KMS-11 (cell line): Measurements from ENCODE around the gene MYH11.

ENCODE experiments used
- H2AFZ ChIP-seq: fragments of 200-600 bp; sonication (generic); 2 replicates; pipeline ENCODE4 v1.6.1; 2016; ENCODE audit warnings: antibody characterized with exemption, mixed run types, low read depth
- H3K27ac ChIP-seq: fragments of 200-600 bp; sonication (generic); 2 replicates; pipeline ENCODE4 v1.6.1; 2016; ENCODE audit warnings: mild to moderate bottlenecking, mixed run types
- H3K27me3 ChIP-seq: fragments of 200-600 bp; sonication (generic); 2 replicates; pipeline ENCODE4 v1.6.1; 2017; ENCODE audit warnings: mild to moderate bottlenecking, low read depth, mixed run types, moderate library complexity; ENCODE audit not compliant: insufficient read depth
- H3K36me3 ChIP-seq: fragments of 200-600 bp; sonication (generic); 2 replicates; pipeline ENCODE4 v1.6.1; 2017; ENCODE audit warnings: mild to moderate bottlenecking, mixed run types; ENCODE audit not compliant: insufficient read depth
- H3K4me1 ChIP-seq: fragments of 200-600 bp; sonication (generic); 2 replicates; pipeline ENCODE4 v1.6.1; 2016; ENCODE audit warnings: mild to moderate bottlenecking, low read depth, mixed run types; ENCODE audit not compliant: poor library complexity, severe bottlenecking
- H3K4me2 ChIP-seq: fragments of 200-600 bp; sonication (generic); 2 replicates; pipeline ENCODE4 v1.7.0; 2016; ENCODE audit warnings: mild to moderate bottlenecking, mixed run types
- H3K4me3 ChIP-seq: fragments of 200-600 bp; sonication (generic); IDR thresholded peaks from 2 replicates; pipeline ENCODE4 v1.6.1; 2017; ENCODE audit warnings: low read depth, low read length, mixed read lengths; ENCODE audit not compliant: insufficient read depth
- H3K79me2 ChIP-seq: fragments of 200-600 bp; sonication (generic); 2 replicates; pipeline ENCODE4 v1.6.1; 2016; ENCODE audit warnings: low read depth, mixed run types; ENCODE audit not compliant: insufficient read depth
- H3K9ac ChIP-seq: fragments of 200-600 bp; sonication (generic); 2 replicates; pipeline ENCODE4 v1.6.1; 2016; ENCODE audit warnings: mild to moderate bottlenecking, mixed run types
- H4K20me1 ChIP-seq: fragments of 200-600 bp; sonication (generic); 2 replicates; pipeline ENCODE4 v1.6.1; 2016; ENCODE audit warnings: mild to moderate bottlenecking, mixed run types; ENCODE audit not compliant: insufficient read depth
- TF ChIP-seq, protein P1 (sequence below): fragments of 200-600 bp; sonication (generic); conservative IDR thresholded peaks from 2 replicates; pipeline ENCODE4 v1.6.1; 2017; ENCODE audit warnings: low read depth, mild to moderate bottlenecking, antibody characterized with exemption, low read length, moderate library complexity, mixed read lengths

Gene MYH11

DNA sequence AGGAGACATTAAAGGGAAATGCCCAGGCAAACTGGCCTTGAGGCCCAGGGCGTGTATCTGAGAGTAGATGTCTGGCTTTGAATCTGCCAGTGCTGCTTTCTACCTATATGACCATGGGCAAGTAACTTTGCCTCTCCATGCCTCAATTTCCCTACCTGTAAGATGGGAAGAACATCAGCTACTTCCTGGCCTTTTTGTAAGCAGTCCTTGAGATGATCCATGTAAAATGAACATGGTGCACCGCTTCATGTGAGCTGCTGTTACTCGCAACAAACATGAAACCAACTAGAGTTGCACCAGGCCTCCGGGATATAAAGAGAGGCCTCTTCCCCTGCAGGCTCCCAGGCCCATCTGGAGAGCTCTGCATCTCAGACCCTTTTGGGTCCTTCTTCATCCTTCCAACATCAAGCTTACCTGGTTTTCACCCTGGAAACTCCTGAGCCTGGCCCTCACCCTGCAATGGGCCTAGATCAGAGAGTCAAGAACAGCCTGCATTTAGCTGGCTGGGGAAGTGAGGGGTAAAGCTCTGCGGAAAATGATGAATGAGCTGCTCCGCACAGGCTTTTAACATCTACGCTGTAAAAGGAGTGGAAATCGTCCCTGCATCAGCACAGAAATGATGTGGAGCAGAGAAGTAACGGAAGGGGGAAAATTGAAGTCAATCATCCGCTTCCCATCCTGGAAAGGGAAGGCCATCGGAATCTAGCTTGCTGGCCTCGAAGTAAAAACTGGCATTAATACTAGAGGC is 2.3 kb upstream of the MYH11 start:
- H3K79me2 ChIP-seq = no peaks in the 10 kb centered on the region

DNA sequence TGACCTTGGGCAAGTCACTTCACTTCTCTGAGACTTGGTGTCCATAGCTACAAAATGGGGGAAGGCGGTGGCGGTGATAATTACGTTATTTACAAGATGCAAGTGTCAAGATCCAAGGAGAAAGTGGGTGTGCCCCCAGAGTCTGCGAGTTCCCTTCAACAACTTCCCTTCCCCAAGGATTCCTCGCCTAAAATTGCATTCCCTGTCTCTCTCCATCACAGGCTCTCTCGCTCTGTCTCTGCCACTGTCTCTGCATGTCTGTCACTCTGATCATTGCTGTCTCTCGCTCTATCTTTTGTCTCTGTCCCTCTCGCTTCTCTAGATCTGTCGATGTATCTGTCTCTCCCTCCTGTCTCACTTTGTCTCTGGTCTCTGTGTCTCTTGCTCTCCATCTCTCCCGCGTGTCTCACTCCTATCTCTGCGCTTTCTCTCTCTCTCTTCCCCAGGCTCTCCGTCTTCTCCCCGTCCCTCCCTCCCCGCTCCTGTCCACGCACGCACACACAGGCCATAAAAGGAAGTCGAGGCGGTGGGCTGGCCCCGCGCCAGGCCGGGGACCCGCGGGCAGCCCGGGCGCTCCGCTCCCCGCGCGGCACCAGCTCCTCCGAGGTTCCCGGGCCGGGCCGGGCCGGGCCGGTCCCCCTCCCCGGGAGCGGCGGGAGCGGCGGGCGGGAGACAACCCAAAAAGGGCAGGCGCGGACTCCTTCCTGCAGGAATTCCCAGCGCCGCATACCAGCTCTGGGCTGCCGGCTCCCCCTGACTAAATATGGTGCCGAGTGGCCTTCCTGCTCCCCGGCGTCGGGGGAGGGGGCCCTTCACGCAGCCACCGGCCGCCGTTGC is 1.1 kb upstream of the MYH11 start:
- Histone ChIP-seq H3K36me3 (no peaks in the 10 kb centered on the region), H3K4me2 (no peak overlapping the region; the same call in 1 of the 2 replicates), H3K4me3 (no peak overlapping the region), H3K27me3 (peaks cover 16% of the 10 kb centered on the region; the same call in 1 of the 2 replicates), H3K4me1 (peaks cover 29% of the 10 kb centered on the region), H2AFZ (no peak overlapping the region), H3K9ac (no peak overlapping the region), H3K79me2 (no peaks in the 10 kb centered on the region), H3K27ac (no peak overlapping the region), H4K20me1 (no peaks in the 10 kb centered on the region)
- TF ChIP-seq, protein P1, sequence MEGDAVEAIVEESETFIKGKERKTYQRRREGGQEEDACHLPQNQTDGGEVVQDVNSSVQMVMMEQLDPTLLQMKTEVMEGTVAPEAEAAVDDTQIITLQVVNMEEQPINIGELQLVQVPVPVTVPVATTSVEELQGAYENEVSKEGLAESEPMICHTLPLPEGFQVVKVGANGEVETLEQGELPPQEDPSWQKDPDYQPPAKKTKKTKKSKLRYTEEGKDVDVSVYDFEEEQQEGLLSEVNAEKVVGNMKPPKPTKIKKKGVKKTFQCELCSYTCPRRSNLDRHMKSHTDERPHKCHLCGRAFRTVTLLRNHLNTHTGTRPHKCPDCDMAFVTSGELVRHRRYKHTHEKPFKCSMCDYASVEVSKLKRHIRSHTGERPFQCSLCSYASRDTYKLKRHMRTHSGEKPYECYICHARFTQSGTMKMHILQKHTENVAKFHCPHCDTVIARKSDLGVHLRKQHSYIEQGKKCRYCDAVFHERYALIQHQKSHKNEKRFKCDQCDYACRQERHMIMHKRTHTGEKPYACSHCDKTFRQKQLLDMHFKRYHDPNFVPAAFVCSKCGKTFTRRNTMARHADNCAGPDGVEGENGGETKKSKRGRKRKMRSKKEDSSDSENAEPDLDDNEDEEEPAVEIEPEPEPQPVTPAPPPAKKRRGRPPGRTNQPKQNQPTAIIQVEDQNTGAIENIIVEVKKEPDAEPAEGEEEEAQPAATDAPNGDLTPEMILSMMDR = no peak

More for the DNA sequence above, 2.3 kb upstream of the MYH11 start:
- peaks cover 29% of the 10 kb centered on the region for H3K4me1 ChIP-seq
- no peak overlapping the region for H3K4me3 ChIP-seq
- H3K27me3 ChIP-seq = peaks cover 16% of the 10 kb centered on the region; the same call in 1 of the 2 replicates
- no peak overlapping the region for H3K9ac ChIP-seq
- TF ChIP-seq, protein P1 = no peak
- H4K20me1 ChIP-seq = no peaks in the 10 kb centered on the region
- no peak overlapping the region for H2AFZ ChIP-seq
- H3K27ac ChIP-seq = no peak overlapping the region
- no peak overlapping the region for H3K4me2 ChIP-seq
- H3K36me3 ChIP-seq = no peaks in the 10 kb centered on the region

DNA sequence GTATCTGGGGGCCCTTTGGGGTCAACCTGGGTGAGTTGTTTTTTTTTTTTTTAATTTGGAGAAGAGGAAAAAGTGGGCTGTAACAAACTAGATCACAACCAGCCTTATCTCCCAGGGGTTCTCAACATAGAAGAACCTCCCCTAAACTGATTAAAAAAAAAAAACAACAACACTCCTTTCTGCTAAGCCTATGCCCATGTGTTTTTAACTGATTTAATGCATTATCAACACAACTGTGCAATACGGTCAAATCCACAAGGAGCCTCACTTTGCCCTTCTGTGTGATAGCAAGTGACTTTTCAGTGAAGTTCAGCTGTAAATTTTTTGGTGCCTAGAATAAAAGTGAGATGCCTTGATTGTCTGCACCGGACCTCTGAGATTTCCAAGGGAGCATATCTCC is 646 bp downstream of the MYH11 start:
- H4K20me1 ChIP-seq = no peaks in the 10 kb centered on the region
- H3K27ac ChIP-seq = no peak overlapping the region
- H3K9ac ChIP-seq = no peak overlapping the region
- H3K27me3 ChIP-seq = peaks cover 16% of the 10 kb centered on the region; the same call in 1 of the 2 replicates
- H3K36me3 ChIP-seq = no peaks in the 10 kb centered on the region
- H2AFZ ChIP-seq = peak overlapping the region; percentile 34
- H3K4me2 ChIP-seq = peak overlapping the region; percentile 76
- TF ChIP-seq, protein P1 = no peak
- H3K4me3 ChIP-seq = no peak overlapping the region
- H3K79me2 ChIP-seq = no peaks in the 10 kb centered on the region
- peaks cover 29% of the 10 kb centered on the region for H3K4me1 ChIP-seq

DNA sequence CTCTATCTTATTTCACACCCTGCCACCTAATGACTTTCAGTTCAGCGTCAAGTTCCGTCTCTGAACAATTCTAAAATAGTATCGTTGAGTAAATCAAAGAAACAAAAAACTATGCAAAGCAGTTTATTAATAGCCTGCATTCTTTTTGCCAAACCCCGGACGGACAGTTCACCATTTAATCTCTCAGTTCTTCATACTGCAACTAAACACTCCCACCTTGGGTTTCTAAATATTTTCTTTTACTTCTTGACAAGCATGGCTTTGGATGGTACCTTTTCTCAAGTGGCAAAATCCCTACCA is 1.2 kb downstream of the MYH11 start:
- no peak overlapping the region for H3K27ac ChIP-seq
- no peak overlapping the region for H3K9ac ChIP-seq
- no peak overlapping the region for H3K4me3 ChIP-seq
- H3K4me2 ChIP-seq = peak overlapping the region; percentile 76
- H3K27me3 ChIP-seq = peaks cover 16% of the 10 kb centered on the region; the same call in 1 of the 2 replicates
- TF ChIP-seq, protein P1 = no peak
- no peaks in the 10 kb centered on the region for H3K79me2 ChIP-seq
- H4K20me1 ChIP-seq = no peaks in the 10 kb centered on the region
- peaks cover 29% of the 10 kb centered on the region for H3K4me1 ChIP-seq
- peak overlapping the region; percentile 34 for H2AFZ ChIP-seq
- H3K36me3 ChIP-seq = no peaks in the 10 kb centered on the region
